ENCODE data around the gene FGF13. TPM values are rescaled to one million over a fixed set of nuclear protein-coding genes. Genes with fewer than 3 reads are reported as not detected.
A peak's percentile ranks its signal among the peaks of the same experiment; 100 is the strongest.

The FGF13 gene
- polyA plus RNA-seq, 2 of the 4 experiments (the other 2 are of a cell fraction): 0.13 TPM; not detected in 1

DNA sequence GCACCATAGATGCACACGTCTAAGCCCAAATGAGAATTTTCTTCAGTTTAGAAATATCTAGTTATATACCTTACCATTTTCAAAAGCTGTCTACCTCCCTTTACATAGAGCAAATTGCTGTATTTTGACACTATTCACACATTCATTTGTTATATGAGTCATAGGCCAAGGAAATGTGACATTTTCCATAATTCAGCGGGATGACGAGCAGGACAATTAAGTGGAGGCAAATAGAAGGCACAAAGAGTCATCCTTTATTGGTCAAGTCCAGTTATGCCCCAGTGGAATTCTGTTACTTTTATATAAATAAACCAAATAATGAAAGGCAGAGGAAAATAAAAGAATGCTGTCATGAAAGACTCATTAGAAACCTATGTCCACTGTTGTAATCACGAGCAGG, 27.9 kb downstream of the FGF13 start:
- no peak overlapping the region for H3K27ac ChIP-seq
- WGBS (ENCODE audit: missing lambda C conversion rate): 4% methylated on average over 4 of the region's 4 CpGs
- H3K4me3 ChIP-seq: no peak overlapping the region
- no peaks in the 10 kb centered on the region for H3K9me3 ChIP-seq
- no peak for DNase-seq (ENCODE audit: low read depth in 1 of 2, low spot score in 1 of 2)
- no peak for ATAC-seq
- H3K4me2 ChIP-seq: no peak overlapping the region
- FAIRE-seq: peak; percentile 70
- ChIA-PET CTCF (no interaction called here), POLR2A (no interaction called here)
- no peak for TF ChIP-seq POLR2AphosphoS2 (conservative IDR thresholded peaks at IDR 0.05; ENCODE audit: low read length)
- no peak for TF ChIP-seq E2F6 (IDR thresholded peaks at IDR 0.05; ENCODE audit: borderline replicate concordance, low read depth)
- TF ChIP-seq MAZ (IDR thresholded peaks at IDR 0.05; ENCODE audit: borderline replicate concordance, low read depth, low read length): no peak
- TF ChIP-seq EHF (CRISPR knock-in tag; IDR thresholded peaks at IDR 0.05): no peak
- no peak for TF ChIP-seq ZSCAN20 (CRISPR knock-in tag; IDR thresholded peaks at IDR 0.05)
- TF ChIP-seq KDM1A (IDR thresholded peaks at IDR 0.05; ENCODE audit: low read depth): no peak
- TF ChIP-seq RAD21 (conservative IDR thresholded peaks at IDR 0.05 in 1 of 2, IDR thresholded peaks at IDR 0.05 in 1 of 2): no peak
- TF ChIP-seq KDM5A (IDR thresholded peaks at IDR 0.05): no peak
- TF ChIP-seq PHF8 (IDR thresholded peaks at IDR 0.05; ENCODE audit: borderline replicate concordance, low read depth): no peak
- TF ChIP-seq FOSL2 (IDR thresholded peaks at IDR 0.05): no peak
- TF ChIP-seq FOSL2 (CRISPR knock-in tag; IDR thresholded peaks at IDR 0.05): no peak
- no peak for TF ChIP-seq RFX5 (IDR thresholded peaks at IDR 0.05)
- no peaks in the 10 kb centered on the region for H3K4me1 ChIP-seq

DNA sequence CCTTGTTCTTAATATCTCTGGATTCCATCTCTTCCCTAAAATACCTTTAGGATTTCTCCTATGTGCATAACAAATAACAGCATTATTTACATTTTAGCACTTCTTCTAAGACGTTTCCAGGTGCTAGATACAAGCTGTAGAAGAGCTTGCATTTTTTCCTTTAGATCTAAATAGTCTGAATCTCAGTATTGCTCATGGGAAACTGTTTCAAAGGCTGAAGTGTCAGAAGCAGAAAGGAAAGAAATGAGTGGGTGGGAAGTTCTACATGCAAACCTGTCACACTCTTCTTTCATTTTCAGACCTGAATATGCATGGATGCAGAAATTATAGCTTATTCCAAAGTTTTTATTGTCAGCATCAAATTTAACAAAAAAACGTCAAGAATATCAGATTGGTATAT, 41.8 kb downstream of the FGF13 start:
- Histone ChIP-seq H3K9me3 (no peaks in the 10 kb centered on the region), H3K4me2 (no peak overlapping the region), H3K4me3 (no peak overlapping the region), H3K27ac (no peak overlapping the region), H3K4me1 (no peaks in the 10 kb centered on the region)
- FAIRE-seq (no peak), DNase-seq (ENCODE audit: low read depth in 1 of 2, low spot score in 1 of 2) (no peak), ATAC-seq (no peak)
- ChIA-PET POLR2A (no interaction called here), CTCF (no interaction called here)
- 0% methylated on average over 2 of the region's 2 CpGs for WGBS (ENCODE audit: missing lambda C conversion rate)
- TF ChIP-seq ZNF302 (CRISPR knock-in tag; IDR thresholded peaks at IDR 0.05) (no peak), CEBPB (IDR thresholded peaks at IDR 0.05) (no peak), MYC (IDR thresholded peaks at IDR 0.05; ENCODE audit: borderline replicate concordance, low read length) (no peak), NFE2L2 (conservative IDR thresholded peaks at IDR 0.05; ENCODE audit: low read length) (no peak), PHF8 (IDR thresholded peaks at IDR 0.05; ENCODE audit: borderline replicate concordance, low read depth) (no peak), MAX (IDR thresholded peaks at IDR 0.05) (no peak), HOXA7 (CRISPR knock-in tag; IDR thresholded peaks at IDR 0.05) (no peak), HES2 (IDR thresholded peaks at IDR 0.05) (no peak), KDM5A (IDR thresholded peaks at IDR 0.05) (no peak), ZFP36 (IDR thresholded peaks at IDR 0.05; ENCODE audit: borderline replicate concordance, partially characterized antibody) (no peak), TFCP2L1 (CRISPR knock-in tag; IDR thresholded peaks at IDR 0.05) (no peak), HEYL (CRISPR knock-in tag; IDR thresholded peaks at IDR 0.05) (no peak)
- TF ChIP-seq, protein P1, sequence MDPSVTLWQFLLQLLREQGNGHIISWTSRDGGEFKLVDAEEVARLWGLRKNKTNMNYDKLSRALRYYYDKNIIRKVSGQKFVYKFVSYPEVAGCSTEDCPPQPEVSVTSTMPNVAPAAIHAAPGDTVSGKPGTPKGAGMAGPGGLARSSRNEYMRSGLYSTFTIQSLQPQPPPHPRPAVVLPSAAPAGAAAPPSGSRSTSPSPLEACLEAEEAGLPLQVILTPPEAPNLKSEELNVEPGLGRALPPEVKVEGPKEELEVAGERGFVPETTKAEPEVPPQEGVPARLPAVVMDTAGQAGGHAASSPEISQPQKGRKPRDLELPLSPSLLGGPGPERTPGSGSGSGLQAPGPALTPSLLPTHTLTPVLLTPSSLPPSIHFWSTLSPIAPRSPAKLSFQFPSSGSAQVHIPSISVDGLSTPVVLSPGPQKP (IDR thresholded peaks at IDR 0.05; ENCODE audit: low read depth, low read length): no peak

GRCh38 chrX:138664466-138664865, 47.1 kb downstream of the FGF13 start:
- no peaks in the 10 kb centered on the region for H3K4me1 ChIP-seq
- ATAC-seq (no peak), DNase-seq (ENCODE audit: low read depth in 1 of 2, low spot score in 1 of 2) (no peak), FAIRE-seq (no peak)
- TF ChIP-seq TFCP2L1 (CRISPR knock-in tag; IDR thresholded peaks at IDR 0.05) (no peak), BHLHE40 (IDR thresholded peaks at IDR 0.05; ENCODE audit: low read depth, low read length) (no peak)
- H3K4me3 ChIP-seq: no peak overlapping the region
- ChIA-PET CTCF (no interaction called here), POLR2A (no interaction called here)
- no peak overlapping the region for H3K4me2 ChIP-seq
- no peaks in the 10 kb centered on the region for H3K9me3 ChIP-seq
- no peak overlapping the region for H3K27ac ChIP-seq
- WGBS (ENCODE audit: missing lambda C conversion rate): 6% methylated on average over 1 of the region's 1 CpG
